Activated T-helper 1 cell treated with anti-CD3 and anti-CD28 coated beads, Interleukin-12 subunit alpha, Interleukin-12 subunit beta, Interleukin-2, Interleukin-4 antibody, amounts not matched to agents 30 ng/mL and 10 ng/mL and 1 ng/mL, durations not matched to agents 14 hours and 24 hours and 36 hours (primary cell): ENCODE results near the gene CFAP20. TPM values are rescaled to one million over a fixed set of nuclear protein-coding genes. Genes with fewer than 3 reads are reported as not detected.

Experiments
- total RNA-seq: library from RNA; stranded (reverse); gene quantifications from 2 replicates; pipeline ENCODE4 v1.2.3, GENCODE V29; 2022

CFAP20 gene
- total RNA-seq, 1 donor from 2014 or later = 64.9 TPM

Other genes starting within 250 kb of the CFAP20 start
- not detected in 2 replicates for gene CNGB1, start 158.3 kb downstream of the CFAP20 start, total RNA-seq
- 8.5 and 9.1 TPM in 2 replicates for gene ZNF319, start 128.7 kb downstream of the CFAP20 start, total RNA-seq
- gene USB1, start 128.0 kb downstream of the CFAP20 start, total RNA-seq = 60.8 and 63.0 TPM in 2 replicates
- gene MMP15, start 103.6 kb downstream of the CFAP20 start, total RNA-seq = 1.1 and 1.3 TPM in 2 replicates
- 93.1 and 99.6 TPM in 2 replicates for gene CSNK2A2, start 68.7 kb upstream of the CFAP20 start, total RNA-seq
- not detected in 2 replicates for gene PRSS54, start 165.6 kb upstream of the CFAP20 start, total RNA-seq